IPS DF 6.9 (cell line): Measurements from ENCODE around the gene C16orf89.
A peak's percentile ranks its signal among the peaks of the same experiment; 100 is the strongest.
"Not testable (repeated sequence)": the region's sequence is repeated elsewhere in the genome, so short reads cannot be mapped to it uniquely, and the experiment has no call there.

Source experiments
- DNase-seq: peaks from one replicate; pipeline ENCODE4 v3.0.0-alpha.2; 2013; ENCODE audit warnings: low read depth, low spot score
- H3K27ac ChIP-seq: one replicate; pipeline ENCODE4 v1.5.1; 2013; ENCODE audit warnings: low read length, control low read depth
- H3K27me3 ChIP-seq: 2 replicates; pipeline ENCODE4 v1.6.1; 2013; ENCODE audit warnings: mild to moderate bottlenecking, low read length; ENCODE audit not compliant: control insufficient read depth, insufficient read depth
- H3K36me3 ChIP-seq: 2 replicates; pipeline ENCODE4 v1.6.1; 2013; ENCODE audit warnings: low read length; ENCODE audit not compliant: control insufficient read depth, insufficient read depth
- H3K4me1 ChIP-seq: 2 replicates; pipeline ENCODE4 v1.6.1; 2013; ENCODE audit warnings: low read length; ENCODE audit not compliant: control insufficient read depth, insufficient read depth
- H3K4me3 ChIP-seq: 2 replicates; pipeline ENCODE4 v1.5.1; 2013; ENCODE audit warnings: mild to moderate bottlenecking, low read length
- H3K9me3 ChIP-seq: 2 replicates; pipeline ENCODE4 v1.6.1; 2013; ENCODE audit warnings: low read length, inconsistent platforms; ENCODE audit not compliant: control insufficient read depth, insufficient read depth
- WGBS: extraction: QIAGEN DNeasy Blood & Tissue Kit; methylation state at CpG from one replicate; pipeline ENCODE4 v1.1.7; 2013; ENCODE audit warnings: mixed read lengths, missing lambda C conversion rate; ENCODE audit not compliant: insufficient read length, insufficient coverage; 5-methylcytosine and 5-hydroxymethylcytosine counted together

The C16orf89 gene

DNA sequence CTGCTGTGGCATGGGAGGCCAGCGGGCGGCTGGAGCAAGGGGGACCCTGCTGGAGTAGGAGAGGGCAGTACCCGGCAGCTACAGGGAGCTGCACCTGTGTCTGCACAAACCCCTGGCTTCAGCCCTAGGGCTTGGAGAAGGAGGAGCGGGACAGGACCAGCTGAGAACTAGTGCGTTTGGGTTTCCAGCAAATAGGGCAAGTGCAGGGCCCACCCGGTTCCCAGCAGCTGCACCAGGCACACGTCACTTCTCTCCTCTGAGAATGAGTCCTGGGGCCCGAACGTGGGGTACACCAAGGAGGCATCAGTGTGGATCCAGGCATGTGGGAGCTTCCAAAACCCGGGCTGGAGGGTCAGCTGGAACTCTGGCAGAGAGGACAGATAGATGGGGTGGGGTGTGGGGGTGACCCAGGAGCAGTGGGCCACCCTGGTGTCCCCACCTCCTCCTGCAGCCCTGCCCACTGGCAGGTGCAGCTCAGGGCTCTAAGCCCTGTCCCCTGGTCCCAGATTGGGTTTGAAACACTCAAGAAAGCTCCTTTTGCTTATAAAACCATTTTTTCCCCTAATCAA lies 5.6 kb downstream of the C16orf89 start:
- no peak for DNase-seq
- H3K27me3 ChIP-seq, result no peaks in the 10 kb centered on the region
- no peaks in the 10 kb centered on the region for H3K9me3 ChIP-seq
- WGBS, result no CpG with 5 or more reads among the region's 10 CpGs
- H3K27ac ChIP-seq, result no peak overlapping the region
- no peak overlapping the region for H3K4me3 ChIP-seq
- H3K4me1 ChIP-seq, result peaks cover 11% of the 10 kb centered on the region
- H3K36me3 ChIP-seq, result no peaks in the 10 kb centered on the region

DNA sequence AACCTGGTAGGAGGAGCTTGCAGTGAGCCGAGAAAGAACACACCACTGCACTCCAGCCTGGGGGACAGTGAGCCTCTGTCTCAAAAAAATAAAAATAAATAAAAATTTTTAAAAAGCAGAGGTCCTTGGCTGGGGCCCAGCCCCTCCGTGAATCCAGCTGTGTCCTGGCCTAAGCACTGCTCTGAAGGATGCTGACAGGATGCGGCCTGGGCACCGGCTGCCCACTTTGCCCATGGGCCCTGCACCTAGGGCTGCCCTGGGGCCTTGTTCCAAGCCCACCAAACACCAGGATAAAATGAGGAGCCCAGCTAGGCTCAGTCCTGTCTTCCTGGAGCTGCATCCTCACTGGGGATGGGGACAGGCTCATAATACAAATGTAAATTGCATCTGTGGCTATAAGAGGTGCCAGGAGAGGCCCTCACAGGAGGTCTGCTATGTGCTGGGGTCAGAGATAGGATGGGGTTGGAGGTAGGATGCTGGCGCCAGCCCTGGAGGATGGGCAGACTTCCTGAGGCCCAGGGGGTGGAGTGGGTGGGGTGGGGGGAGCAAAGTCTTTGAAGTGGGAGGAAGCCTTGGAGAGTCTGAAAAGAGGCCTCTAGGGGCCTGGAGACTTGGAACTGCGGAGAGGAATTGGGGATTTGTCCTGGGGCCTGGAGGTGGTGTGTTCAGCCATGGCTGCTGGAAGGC lies 6.2 kb downstream of the C16orf89 start:
- DNase-seq, result no peak
- WGBS, result no CpG with 5 or more reads among the region's 6 CpGs
- Histone ChIP-seq H3K4me1 (peaks cover 11% of the 10 kb centered on the region), H3K27ac (no peak overlapping the region), H3K27me3 (no peaks in the 10 kb centered on the region), H3K9me3 (no peaks in the 10 kb centered on the region), H3K4me3 (no peak overlapping the region), H3K36me3 (no peaks in the 10 kb centered on the region)

DNA sequence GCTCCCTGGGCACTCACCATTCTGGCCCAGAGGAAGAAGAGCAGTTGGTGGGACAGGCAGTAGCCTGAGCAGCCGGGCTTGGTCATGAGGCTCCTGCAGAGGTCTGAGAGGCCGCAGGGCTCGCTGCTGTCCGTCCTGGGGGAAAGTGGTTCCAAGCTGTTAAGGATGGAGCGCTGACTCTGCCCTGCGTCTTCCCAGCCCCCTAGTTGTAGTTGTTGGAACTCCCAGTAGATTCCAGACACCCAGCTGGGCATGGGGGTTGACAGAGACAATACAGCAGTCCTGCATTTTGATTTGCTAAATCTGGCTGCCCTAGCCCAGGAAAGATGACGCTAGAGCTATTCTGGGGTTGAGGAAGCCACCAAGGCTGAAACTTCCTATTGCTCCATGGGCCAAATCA lies 7.3 kb downstream of the C16orf89 start:
- peak; percentile 85 for DNase-seq
- peaks cover 11% of the 10 kb centered on the region for H3K4me1 ChIP-seq
- WGBS, result no CpG with 5 or more reads among the region's 7 CpGs
- H3K4me3 ChIP-seq, result no peak overlapping the region
- H3K9me3 ChIP-seq, result no peaks in the 10 kb centered on the region
- H3K27me3 ChIP-seq, result no peaks in the 10 kb centered on the region
- H3K27ac ChIP-seq, result no peak overlapping the region
- H3K36me3 ChIP-seq, result no peaks in the 10 kb centered on the region

DNA sequence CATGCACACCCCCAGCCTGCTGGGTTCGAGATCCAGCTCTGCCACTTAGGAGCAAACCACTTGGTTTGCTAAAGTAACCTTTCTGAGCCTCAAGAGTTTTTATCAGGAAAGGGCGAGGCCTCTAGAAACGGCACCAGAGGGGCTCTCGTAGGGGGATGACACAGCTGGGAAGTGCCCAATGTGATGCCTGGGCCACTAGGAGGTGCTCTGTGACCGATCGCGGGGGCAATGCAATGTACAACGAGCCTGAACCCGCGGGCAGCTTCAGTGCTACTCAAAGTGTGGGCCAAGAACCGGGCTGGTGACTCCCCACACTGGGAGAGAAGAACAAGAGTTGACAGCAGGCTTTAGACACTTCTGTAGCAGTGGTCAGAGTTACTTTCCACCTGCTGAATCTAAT lies 9.4 kb downstream of the C16orf89 start:
- H3K27ac ChIP-seq, result no peak overlapping the region

DNA sequence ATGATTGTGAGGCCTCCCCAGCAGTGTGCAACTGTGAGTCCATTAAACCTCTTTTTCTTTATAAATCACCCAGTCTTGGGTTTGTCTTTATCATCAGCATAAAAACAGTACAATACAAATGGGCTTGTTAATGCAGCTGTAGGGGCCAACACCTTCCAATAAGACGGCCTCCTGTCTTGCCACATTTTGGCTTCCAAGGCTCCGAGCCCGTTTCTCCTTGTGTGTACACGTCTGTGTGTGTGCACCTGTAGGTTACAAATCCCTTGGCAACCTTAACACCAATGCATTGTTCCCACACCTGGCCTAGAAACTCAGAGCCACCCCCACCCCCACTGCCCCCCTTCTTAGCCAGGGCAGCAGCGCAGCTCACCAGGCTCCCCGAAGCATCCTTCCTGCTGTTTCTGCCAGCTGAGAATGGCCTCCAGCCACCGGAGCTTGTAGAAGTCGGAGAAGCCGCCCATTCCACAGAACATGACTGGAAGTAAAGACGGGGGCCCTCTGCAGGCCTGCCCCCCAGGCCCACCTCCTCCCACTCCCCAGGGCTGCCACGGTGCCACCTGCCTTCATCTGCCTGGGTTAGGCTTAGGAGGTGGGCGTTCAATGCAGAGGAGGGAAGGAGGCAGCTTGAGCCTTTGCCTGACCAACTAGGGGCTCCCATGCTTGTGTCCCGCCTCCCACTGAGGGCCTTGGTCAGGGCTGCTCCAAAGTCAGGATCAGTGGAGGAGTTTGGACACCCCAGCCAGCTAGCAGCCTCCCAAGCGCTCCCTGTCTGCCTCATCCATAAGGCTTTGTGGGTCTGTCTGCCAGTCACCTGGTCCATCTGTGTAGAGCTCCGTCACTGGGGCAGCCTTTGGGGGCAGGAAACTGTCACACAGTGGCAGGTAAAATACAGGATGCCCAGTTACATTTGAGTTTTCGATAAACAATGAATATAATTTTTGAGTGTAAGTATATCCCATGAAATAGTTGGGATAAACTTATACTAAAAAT lies 10.6 kb downstream of the C16orf89 start:
- DNase-seq, result no peak
- Histone ChIP-seq H3K36me3 (no peaks in the 10 kb centered on the region), H3K4me1 (peaks cover 8% of the 10 kb centered on the region), H3K27me3 (no peaks in the 10 kb centered on the region), H3K27ac (no peak overlapping the region), H3K4me3 (no peak overlapping the region), H3K9me3 (no peaks in the 10 kb centered on the region)
- WGBS, result no CpG with 5 or more reads among the region's 16 CpGs

More for the DNA sequence above, 9.4 kb downstream of the C16orf89 start:
- no peaks in the 10 kb centered on the region for H3K9me3 ChIP-seq
- H3K4me3 ChIP-seq, result no peak overlapping the region
- DNase-seq, result no peak
- H3K36me3 ChIP-seq, result no peaks in the 10 kb centered on the region
- H3K4me1 ChIP-seq, result peaks cover 11% of the 10 kb centered on the region
- H3K27me3 ChIP-seq, result no peaks in the 10 kb centered on the region
- no CpG with 5 or more reads among the region's 11 CpGs for WGBS

DNA sequence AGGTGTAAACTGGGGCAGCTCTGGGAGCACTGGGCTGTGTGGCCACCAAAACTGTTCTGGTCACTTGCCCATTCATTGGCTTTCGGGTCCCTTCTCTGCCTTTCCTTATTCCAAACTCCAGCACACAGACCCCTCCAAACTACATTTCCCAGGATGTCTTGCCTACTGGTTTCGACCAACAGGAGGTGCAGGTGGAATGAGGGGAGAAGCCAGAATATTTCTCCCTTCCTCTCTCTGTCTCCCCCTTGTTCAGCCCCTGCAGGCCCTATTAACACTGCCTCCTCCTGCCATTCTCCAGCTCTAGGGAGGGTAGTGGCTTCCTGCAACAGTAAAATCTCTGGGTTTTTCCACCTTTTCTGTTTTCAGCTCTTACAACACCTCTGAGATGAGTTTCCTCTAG lies 18.8 kb downstream of the C16orf89 start:
- Histone ChIP-seq H3K27me3 (no peaks in the 10 kb centered on the region), H3K4me3 (no peak overlapping the region), H3K27ac (no peak overlapping the region), H3K36me3 (no peaks in the 10 kb centered on the region), H3K9me3 (no peaks in the 10 kb centered on the region), H3K4me1 (no peaks in the 10 kb centered on the region)
- WGBS, result no CpG with 5 or more reads among the region's 2 CpGs
- DNase-seq, result no peak

DNA sequence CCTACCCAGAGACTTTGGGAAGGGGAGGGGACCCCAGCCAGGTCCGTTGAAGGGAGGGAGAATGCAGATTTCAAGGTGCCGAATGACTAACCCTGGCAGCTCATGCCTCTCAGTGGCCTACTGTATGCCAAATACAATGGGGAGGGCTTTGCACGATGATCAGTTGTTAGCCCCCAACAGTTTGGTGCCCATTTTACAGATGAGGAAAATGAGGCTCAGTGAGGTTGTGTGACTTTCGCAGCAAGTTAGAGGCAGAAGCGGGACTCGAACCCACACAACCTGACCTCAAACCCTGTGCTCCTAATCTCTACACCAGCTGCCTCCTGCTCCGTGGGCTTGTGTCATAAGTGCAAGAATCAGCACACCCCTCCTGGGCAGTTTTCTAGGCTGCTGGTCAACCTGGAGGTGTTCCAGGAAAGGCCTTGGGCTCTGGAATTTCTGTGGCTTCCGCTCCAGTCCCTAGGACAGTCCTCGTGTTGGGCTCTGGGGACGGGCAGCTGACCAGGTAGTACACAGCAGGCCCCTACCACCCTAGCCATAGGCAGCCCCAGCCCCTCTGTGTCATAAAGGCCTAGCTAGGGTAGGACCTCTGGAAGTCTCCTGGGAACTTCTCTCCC lies 20.1 kb downstream of the C16orf89 start:
- no peaks in the 10 kb centered on the region for H3K27me3 ChIP-seq
- no CpG with 5 or more reads among the region's 10 CpGs for WGBS
- H3K9me3 ChIP-seq, result no peaks in the 10 kb centered on the region
- H3K4me3 ChIP-seq, result no peak overlapping the region
- H3K4me1 ChIP-seq, result no peaks in the 10 kb centered on the region
- no peak overlapping the region for H3K27ac ChIP-seq
- H3K36me3 ChIP-seq, result no peaks in the 10 kb centered on the region
- DNase-seq, result no peak

DNA sequence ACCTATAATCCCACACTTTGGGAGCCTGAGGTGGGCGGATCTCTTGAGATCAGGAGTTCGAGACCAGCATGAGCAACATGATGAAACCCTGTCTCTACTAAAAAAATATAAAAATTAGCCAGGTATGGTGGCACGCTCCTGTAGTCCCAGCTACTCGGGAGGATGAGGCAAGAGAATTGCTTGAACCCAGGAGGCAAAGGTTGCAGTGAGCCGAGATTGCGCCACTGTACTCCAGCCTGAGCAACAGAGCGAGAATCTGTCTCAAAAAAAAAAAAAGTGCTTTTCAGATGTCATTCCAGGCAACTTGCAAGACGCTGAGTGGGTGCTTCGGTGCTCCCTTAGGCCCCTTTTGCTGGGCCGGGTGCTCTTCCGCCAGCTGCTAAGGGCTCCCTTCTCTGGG lies 21.2 kb downstream of the C16orf89 start:
- not testable (repeated sequence) for H3K27me3 ChIP-seq, H3K36me3 ChIP-seq, DNase-seq, H3K4me3 ChIP-seq, H3K27ac ChIP-seq, H3K4me1 ChIP-seq, H3K9me3 ChIP-seq
- WGBS, result no CpG with 5 or more reads among the region's 11 CpGs

DNA sequence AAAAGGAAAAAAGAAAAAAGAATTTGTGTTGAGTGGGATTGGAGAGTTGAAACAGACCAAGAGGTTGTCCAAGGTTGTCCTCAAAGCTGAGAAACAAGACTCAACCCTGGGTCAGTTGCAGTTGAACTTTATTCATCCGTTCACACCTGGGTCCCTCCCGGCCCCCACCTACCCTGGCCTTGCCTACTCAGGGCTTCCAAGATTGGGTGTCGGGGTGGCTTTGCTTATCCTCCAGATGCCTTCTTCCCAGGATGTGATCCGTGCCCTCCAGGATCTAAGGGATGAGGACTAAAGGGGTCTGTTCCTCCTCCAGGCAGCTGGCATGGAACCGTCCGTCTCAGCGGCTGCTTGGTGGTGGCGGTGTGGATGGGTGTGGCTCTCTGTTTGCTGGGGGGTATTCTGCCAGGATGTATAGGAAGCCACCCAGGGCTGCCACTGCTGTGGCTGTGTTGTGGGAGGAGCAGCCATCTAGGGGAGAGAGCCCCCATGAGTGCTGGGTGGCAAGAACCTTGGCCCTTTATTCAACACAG lies 21.7 kb downstream of the C16orf89 start:
- no peak for DNase-seq
- WGBS, result no CpG with 5 or more reads among the region's 8 CpGs
- no peaks in the 10 kb centered on the region for H3K27me3 ChIP-seq
- H3K36me3 ChIP-seq, result no peaks in the 10 kb centered on the region
- H3K27ac ChIP-seq, result no peak overlapping the region
- no peaks in the 10 kb centered on the region for H3K4me1 ChIP-seq
- H3K9me3 ChIP-seq, result no peaks in the 10 kb centered on the region
- no peak overlapping the region for H3K4me3 ChIP-seq

DNA sequence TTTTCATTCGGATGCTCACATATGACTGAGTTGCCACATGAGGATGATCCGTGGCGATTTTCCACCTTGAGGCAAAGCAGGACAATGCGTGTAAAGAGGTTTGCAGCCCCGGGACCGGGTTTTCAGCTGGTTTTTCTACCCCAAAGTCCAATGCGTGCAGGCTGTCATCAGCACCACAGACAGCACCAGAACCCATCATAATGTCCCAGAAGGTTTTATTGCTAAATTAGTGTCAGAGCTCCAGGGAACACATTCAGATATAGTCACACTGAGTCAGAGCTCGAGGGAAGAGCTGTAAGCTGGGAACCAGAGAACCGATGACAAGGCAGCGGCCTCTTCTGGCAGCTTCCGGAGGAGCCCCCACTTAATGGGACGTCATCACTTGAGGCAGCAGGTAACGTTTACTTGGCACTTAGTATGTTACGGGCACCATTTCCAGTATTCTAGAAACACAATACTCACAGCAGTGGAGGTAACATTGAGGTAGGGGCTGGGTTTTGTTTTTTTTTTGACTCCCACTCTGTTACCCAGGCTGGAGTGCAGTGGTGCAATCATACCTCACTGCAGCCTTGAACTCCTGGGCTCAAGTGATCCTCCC lies 23.1 kb downstream of the C16orf89 start:
- no CpG with 5 or more reads among the region's 14 CpGs for WGBS
- no peak overlapping the region for H3K4me3 ChIP-seq
- no peaks in the 10 kb centered on the region for H3K36me3 ChIP-seq
- no peaks in the 10 kb centered on the region for H3K9me3 ChIP-seq
- no peak overlapping the region for H3K27ac ChIP-seq
- H3K4me1 ChIP-seq, result no peaks in the 10 kb centered on the region
- no peak for DNase-seq
- H3K27me3 ChIP-seq, result no peaks in the 10 kb centered on the region
